PC-9 (cell line): ENCODE data around the gene ARL4A. TPM values are rescaled to one million over a fixed set of nuclear protein-coding genes. Genes with fewer than 3 reads are reported as not detected.
A peak's percentile ranks its signal among the peaks of the same experiment; 100 is the strongest.

Source experiments
- BruUV-seq: library from RNA; stranded (reverse); fragments of 400-500 nt; replicated peaks from 2 replicates; lab custom pipeline; 2021; lab: Mats Ljungman, UMichigan
- CTCF ChIA-PET: fragments of 300-600 bp; sonication (Branson Sonifier 250); formaldehyde crosslinking; loops from one replicate; lab custom pipeline; 2022; ENCODE audit warnings: antibody characterized with exemption; lab: Charles Lee
- POLR2A ChIA-PET: fragments of 300-600 bp; sonication (Branson Sonifier 250); formaldehyde crosslinking; loops from one replicate; lab custom pipeline; 2022; ENCODE audit warnings: antibody characterized with exemption; ENCODE audit not compliant: unreplicated experiment; lab: Charles Lee
- DNase-seq, 2 experiments: peaks; one replicate each; pipeline versions ENCODE4 v3.0.0 to v3.0.0-alpha.2; 2015 to 2022; ENCODE audit warnings: mixed read lengths in 1 of 2
- H2AFZ ChIP-seq: fragments of 200-600 bp; sonication (generic); 2 replicates; pipeline ENCODE4 v1.8.1; 2017; ENCODE audit warnings: antibody characterized with exemption
- H3F3A ChIP-seq: fragments of 200-600 bp; sonication (generic); 2 replicates; pipeline ENCODE4 v1.8.1; 2017; ENCODE audit warnings: antibody characterized with exemption, mild to moderate bottlenecking, low read depth; ENCODE audit not compliant: insufficient read depth
- H3K27ac ChIP-seq: fragments of 200-600 bp; sonication (generic); 2 replicates; pipeline ENCODE4 v1.6.1; 2016; ENCODE audit warnings: mixed run types
- H3K27me3 ChIP-seq: fragments of 200-600 bp; sonication (generic); 2 replicates; pipeline ENCODE4 v1.6.1; 2016; ENCODE audit warnings: low read depth, mixed run types; ENCODE audit not compliant: insufficient read depth
- H3K36me3 ChIP-seq: fragments of 200-600 bp; sonication (generic); 2 replicates; pipeline ENCODE4 v1.6.1; 2016; ENCODE audit warnings: low read depth, mixed run types
- H3K4me1 ChIP-seq: fragments of 200-600 bp; sonication (generic); replicated peaks from 2 replicates; pipeline ENCODE4 v1.6.1; 2016; ENCODE audit warnings: mixed run types; ENCODE audit not compliant: insufficient read depth
- H3K4me2 ChIP-seq: fragments of 200-600 bp; sonication (generic); 2 replicates; pipeline ENCODE4 v1.6.1; 2017; ENCODE audit warnings: mixed run types
- H3K4me3 ChIP-seq: fragments of 200-600 bp; sonication (generic); 2 replicates; pipeline ENCODE4 v1.6.1; 2016; ENCODE audit warnings: mixed run types
- H3K79me2 ChIP-seq: fragments of 200-600 bp; sonication (generic); 2 replicates; pipeline ENCODE4 v1.6.1; 2017; ENCODE audit warnings: low read depth, mixed run types
- H3K9me2 ChIP-seq: fragments of 200-600 bp; sonication (generic); 2 replicates; pipeline ENCODE4 v1.8.1; 2017; ENCODE audit warnings: mild to moderate bottlenecking; ENCODE audit not compliant: insufficient read depth
- H3K9me3 ChIP-seq: fragments of 200-600 bp; sonication (generic); 2 replicates; pipeline ENCODE4 v1.8.1; 2016; ENCODE audit warnings: low read depth; ENCODE audit not compliant: insufficient read depth
- H4K20me1 ChIP-seq: fragments of 200-600 bp; sonication (generic); 2 replicates; pipeline ENCODE4 v1.8.1; 2017; ENCODE audit not compliant: insufficient read depth
- EZH2 ChIP-seq: fragments of 200-600 bp; sonication (generic); IDR thresholded peaks from 2 replicates; pipeline ENCODE4 v1.8.0; 2017; ENCODE audit warnings: antibody characterized with exemption, low read depth
- intact Hi-C: fragments of 100-400 bp; cut with micrococcal nuclease; formaldehyde crosslinking; loops from one replicate; pipeline ENCODE4 v1.10.0; 2022; ENCODE audit not compliant: unreplicated experiment
- total RNA-seq: library from RNA; stranded (reverse); gene quantifications from 2 replicates; pipeline ENCODE4 v1.2.3, GENCODE V29; 2021
- TF ChIP-seq, protein P1 (sequence below): fragments of 200-600 bp; sonication (generic); conservative IDR thresholded peaks from 2 replicates; pipeline ENCODE4 v1.6.1; 2017; ENCODE audit warnings: mixed run types, antibody characterized with exemption, mild to moderate bottlenecking, moderate library complexity

ARL4A gene
- total RNA-seq, 1 experiment from 2014 or later: 17.9 TPM

DNA sequence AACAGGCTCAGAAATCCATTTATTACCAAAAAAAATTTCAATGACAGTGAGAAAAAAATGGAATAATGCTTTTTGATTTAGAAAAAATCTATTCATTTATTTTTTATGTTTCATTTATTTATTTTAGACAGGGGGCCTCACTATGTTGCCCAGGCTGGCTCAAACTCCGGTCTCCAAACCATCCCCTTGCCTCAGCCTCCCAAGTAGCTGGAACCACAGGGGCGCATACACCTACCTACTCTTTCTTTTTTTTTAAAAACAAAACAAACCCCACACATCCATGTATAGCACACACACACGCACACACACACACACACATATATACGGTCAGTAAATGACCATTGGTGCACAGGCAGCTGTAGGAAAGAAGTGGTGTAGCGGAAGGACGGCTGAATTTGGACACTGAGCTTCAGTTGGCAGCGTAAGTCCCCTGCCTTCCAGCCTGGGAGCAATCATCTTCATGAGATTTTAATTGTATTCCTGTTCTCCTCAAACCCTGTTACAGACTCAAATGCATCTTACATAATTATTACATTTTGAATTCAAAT is 28.8 kb downstream of the ARL4A start:
- intact Hi-C loops: no loop called here
- H3F3A ChIP-seq: no peaks in the 10 kb centered on the region
- no peaks in the 10 kb centered on the region for H3K27me3 ChIP-seq
- no peaks in the 10 kb centered on the region for H3K36me3 ChIP-seq
- TF ChIP-seq EZH2: no peak
- TF ChIP-seq, protein P1, sequence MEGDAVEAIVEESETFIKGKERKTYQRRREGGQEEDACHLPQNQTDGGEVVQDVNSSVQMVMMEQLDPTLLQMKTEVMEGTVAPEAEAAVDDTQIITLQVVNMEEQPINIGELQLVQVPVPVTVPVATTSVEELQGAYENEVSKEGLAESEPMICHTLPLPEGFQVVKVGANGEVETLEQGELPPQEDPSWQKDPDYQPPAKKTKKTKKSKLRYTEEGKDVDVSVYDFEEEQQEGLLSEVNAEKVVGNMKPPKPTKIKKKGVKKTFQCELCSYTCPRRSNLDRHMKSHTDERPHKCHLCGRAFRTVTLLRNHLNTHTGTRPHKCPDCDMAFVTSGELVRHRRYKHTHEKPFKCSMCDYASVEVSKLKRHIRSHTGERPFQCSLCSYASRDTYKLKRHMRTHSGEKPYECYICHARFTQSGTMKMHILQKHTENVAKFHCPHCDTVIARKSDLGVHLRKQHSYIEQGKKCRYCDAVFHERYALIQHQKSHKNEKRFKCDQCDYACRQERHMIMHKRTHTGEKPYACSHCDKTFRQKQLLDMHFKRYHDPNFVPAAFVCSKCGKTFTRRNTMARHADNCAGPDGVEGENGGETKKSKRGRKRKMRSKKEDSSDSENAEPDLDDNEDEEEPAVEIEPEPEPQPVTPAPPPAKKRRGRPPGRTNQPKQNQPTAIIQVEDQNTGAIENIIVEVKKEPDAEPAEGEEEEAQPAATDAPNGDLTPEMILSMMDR: no peak
- no peaks in the 10 kb centered on the region for H3K79me2 ChIP-seq
- no peaks in the 10 kb centered on the region for H3K9me3 ChIP-seq
- no peak for DNase-seq
- ChIA-PET CTCF (interaction anchor here (0.6 to 1.2 kb wide), 3 partner anchors 26 to 117 kb away, joined by 3 to 5 read pairs (median 4); partner anchors contain the start of gene ARL4A), POLR2A (interaction anchor here (0.5 to 1.1 kb wide), 4 partner anchors 16 to 1776 kb away, joined by 3 to 8 read pairs (median 4); partner anchors contain the start of gene ARL4A)
- no peak overlapping the region for H2AFZ ChIP-seq
- H3K4me1 ChIP-seq: peaks cover 15% of the 10 kb centered on the region
- no peaks in the 10 kb centered on the region for H4K20me1 ChIP-seq
- no peak overlapping the region for H3K4me2 ChIP-seq
- H3K9me2 ChIP-seq: no peaks in the 10 kb centered on the region
- no TSS peak for BruUV-seq
- no peak overlapping the region for H3K4me3 ChIP-seq
- H3K27ac ChIP-seq: no peak overlapping the region

DNA sequence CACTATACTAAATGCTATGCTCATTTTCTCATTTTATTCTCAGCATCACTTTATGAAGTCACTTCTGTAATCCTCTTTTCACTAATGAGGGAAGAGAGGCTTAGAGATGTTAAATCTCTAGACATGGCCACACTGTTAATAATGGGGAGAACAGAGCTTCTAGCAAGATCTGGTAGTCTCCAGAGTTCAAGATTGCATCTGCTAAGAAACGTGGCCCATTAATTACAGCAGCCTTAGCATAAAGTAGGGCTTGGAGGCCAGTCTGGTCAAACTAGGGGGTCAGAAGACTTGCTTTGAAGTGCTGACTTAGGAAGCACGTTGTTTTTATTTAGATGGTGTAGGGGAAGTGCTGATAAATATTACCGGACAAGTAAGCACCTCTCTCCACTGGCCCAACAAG is 29.3 kb downstream of the ARL4A start:
- POLR2A ChIA-PET: no interaction called here

DNA sequence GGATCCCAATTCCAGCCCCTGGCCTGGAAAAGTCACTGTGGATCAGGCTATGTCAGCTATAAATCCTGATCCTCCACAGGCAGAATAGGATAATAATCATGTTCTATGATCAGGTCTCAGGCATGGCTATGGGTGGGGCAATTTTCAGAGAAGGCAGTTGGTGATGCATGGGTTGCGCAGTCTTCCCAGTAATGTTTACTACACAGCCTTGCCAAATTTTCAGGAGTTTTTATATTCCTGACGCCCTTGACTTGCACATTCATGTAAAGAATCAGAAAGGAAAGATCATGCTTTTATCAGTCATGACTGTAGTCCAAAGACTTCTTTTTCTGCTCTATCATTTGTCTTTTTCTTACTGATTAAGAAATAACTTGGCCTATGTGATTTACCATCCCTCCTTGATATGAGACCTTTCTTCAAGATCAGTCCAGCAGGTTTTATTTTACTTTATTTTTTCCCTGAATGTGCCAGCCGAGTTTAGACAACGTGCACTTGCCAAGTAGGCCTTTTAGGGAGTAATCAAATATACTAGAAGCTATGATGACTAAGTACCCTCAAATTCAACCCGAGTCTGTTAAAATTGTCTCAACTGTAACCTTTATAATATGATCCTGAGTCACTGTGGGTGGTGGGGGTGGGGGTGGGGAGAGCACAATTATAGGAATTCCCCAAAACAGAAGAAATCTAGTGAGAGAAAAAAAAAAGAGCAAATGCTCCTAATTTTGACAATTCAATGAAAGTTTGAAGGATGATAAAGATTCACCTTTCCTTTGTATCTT is 31.9 kb downstream of the ARL4A start:
- Histone ChIP-seq H4K20me1 (no peaks in the 10 kb centered on the region), H3K79me2 (no peaks in the 10 kb centered on the region), H3K9me3 (no peaks in the 10 kb centered on the region), H2AFZ (no peak overlapping the region), H3K27me3 (no peaks in the 10 kb centered on the region), H3K27ac (0 out of 2 replicates have a peak overlapping the region, but pooled peaks have one; percentile 15), H3K4me2 (no peak overlapping the region), H3F3A (no peaks in the 10 kb centered on the region), H3K36me3 (no peaks in the 10 kb centered on the region), H3K4me3 (no peak overlapping the region), H3K9me2 (no peaks in the 10 kb centered on the region), H3K4me1 (peaks cover 15% of the 10 kb centered on the region)
- POLR2A ChIA-PET: interaction anchor here (0.6 kb wide), 1 partner anchor 348 kb away, joined by 3 read pairs; no protein-coding TSS in a partner anchor
- CTCF ChIA-PET: interaction anchor here (0.7 kb wide), 1 partner anchor 715 kb away, joined by 3 read pairs; no protein-coding TSS in a partner anchor
- TF ChIP-seq EZH2: no peak
- TF ChIP-seq, protein P1: no peak
- DNase-seq: peak in 1 of 2 experiments; percentile 39
- intact Hi-C loops: no loop called here
- no TSS peak for BruUV-seq

More for the DNA sequence above, 29.3 kb downstream of the ARL4A start:
- Histone ChIP-seq H3K36me3 (no peaks in the 10 kb centered on the region), H2AFZ (no peak overlapping the region), H3K4me1 (peaks cover 15% of the 10 kb centered on the region), H3K4me3 (no peak overlapping the region), H4K20me1 (no peaks in the 10 kb centered on the region), H3K4me2 (no peak overlapping the region), H3F3A (no peaks in the 10 kb centered on the region), H3K27ac (no peak overlapping the region), H3K27me3 (no peaks in the 10 kb centered on the region), H3K79me2 (no peaks in the 10 kb centered on the region), H3K9me2 (no peaks in the 10 kb centered on the region), H3K9me3 (no peaks in the 10 kb centered on the region)
- DNase-seq: no peak
- no peak for TF ChIP-seq EZH2
- TF ChIP-seq, protein P1: no peak
- intact Hi-C loops: no loop called here
- BruUV-seq: no TSS peak
- CTCF ChIA-PET: interaction anchor here (0.7 kb wide), 1 partner anchor 117 kb away, joined by 3 read pairs; no protein-coding TSS in a partner anchor
